CD14-positive monocyte (primary cell): Measurements from ENCODE around the gene TTC21A. TPM values are rescaled to one million over a fixed set of nuclear protein-coding genes. Genes with fewer than 3 reads are reported as not detected.

Experiments used
- DNase-seq, 3 donors: peaks; one replicate each; pipeline ENCODE4 v3.0.0-alpha.2; 2011 to 2022
- H2AFZ ChIP-seq: 2 replicates; pipeline ENCODE4 v1.6.0; 2012; ENCODE audit warnings: mild to moderate bottlenecking, low read depth, low read length, inconsistent platforms; ENCODE audit not compliant: insufficient read depth, poor library complexity, severe bottlenecking
- H3K27ac ChIP-seq, 2 donors: 1 replicate in 1 of 2; 2 replicates in 1 of 2; pipeline ENCODE4 v1.5.1; 2012 to 2013; ENCODE audit warnings: low read length in 2 of 2, control low read depth in 1 of 2, inconsistent platforms in 1 of 2, low read depth in 1 of 2, mild to moderate bottlenecking in 1 of 2
- H3K27me3 ChIP-seq, 2 donors: one replicate each; pipeline versions ENCODE4 v1.6.0 to v1.6.1; 2011 to 2013; ENCODE audit warnings: low read length in 2 of 2; ENCODE audit not compliant: control insufficient read depth in 2 of 2, insufficient read depth in 2 of 2
- H3K36me3 ChIP-seq, 2 donors: replicated peaks in 1 of 2; 1 replicate in 1 of 2; 2 replicates in 1 of 2; pipeline versions ENCODE4 v1.5.1 to v1.6.1; 2012 to 2013; ENCODE audit warnings: low read length in 2 of 2, control low read depth in 1 of 2, inconsistent platforms in 1 of 2, mild to moderate bottlenecking in 1 of 2; ENCODE audit not compliant: insufficient read depth in 2 of 2, control insufficient read depth in 1 of 2
- H3K4me1 ChIP-seq, 2 donors: 1 replicate in 1 of 2; 2 replicates in 1 of 2; pipeline versions ENCODE4 v1.5.1 to v1.6.1; 2012 to 2013; ENCODE audit warnings: low read length in 2 of 2, control low read depth in 1 of 2, inconsistent platforms in 1 of 2, mild to moderate bottlenecking in 1 of 2, moderate library complexity in 1 of 2; ENCODE audit not compliant: insufficient read depth in 2 of 2, control insufficient read depth in 1 of 2
- H3K4me2 ChIP-seq: replicated peaks from 2 replicates; pipeline ENCODE3; 2012; ENCODE audit warnings: low read length, moderate library complexity, mild to moderate bottlenecking; ENCODE audit not compliant: poor library complexity, severe bottlenecking; ENCODE audit errors: extremely low read depth
- H3K4me3 ChIP-seq, 3 experiments: fragments of 200-600 bp in 1 of 3; sonication (generic) in 1 of 3; replicated peaks in 1 of 3; 1 replicate in 2 of 3; 2 replicates in 1 of 3; pipeline ENCODE4 v1.5.1; 2011 to 2013; ENCODE audit warnings: low read length in 3 of 3, mild to moderate bottlenecking in 3 of 3, control low read depth in 2 of 3, low read depth in 2 of 3, inconsistent platforms in 1 of 3, moderate library complexity in 1 of 3
- H3K79me2 ChIP-seq: 2 replicates; pipeline ENCODE4 v1.6.0; 2012; ENCODE audit warnings: mild to moderate bottlenecking, control low read depth, inconsistent platforms, low read length, moderate library complexity; ENCODE audit not compliant: insufficient read depth
- H3K9ac ChIP-seq: 2 replicates; pipeline ENCODE4 v1.6.0; 2017; ENCODE audit warnings: low read length, mild to moderate bottlenecking; ENCODE audit not compliant: insufficient read depth, poor library complexity, severe bottlenecking
- H3K9me3 ChIP-seq, 2 donors: replicated peaks in 1 of 2; 1 replicate in 1 of 2; 2 replicates in 1 of 2; pipeline versions ENCODE4 v1.5.1 to v1.6.1; 2012 to 2013; ENCODE audit warnings: low read length in 2 of 2, control low read depth in 1 of 2; ENCODE audit not compliant: control insufficient read depth in 1 of 2, insufficient read depth in 1 of 2
- H4K20me1 ChIP-seq: 2 replicates; pipeline ENCODE4 v1.6.0; 2012; ENCODE audit warnings: mild to moderate bottlenecking, low read length, control low read depth, moderate library complexity; ENCODE audit not compliant: insufficient read depth
- H3K27ac Mint-ChIP-seq, 7 donors: one replicate each; pipeline ENCODE4 v1.8.0; 2020; ENCODE audit warnings: mild to moderate bottlenecking in 7 of 7, mixed read lengths in 7 of 7, moderate library complexity in 6 of 7, inconsistent platforms in 2 of 7
- H3K27me3 Mint-ChIP-seq, 3 donors: one replicate each; pipeline ENCODE4 v1.8.0; 2021 to 2022; ENCODE audit warnings: low read depth in 3 of 3, mild to moderate bottlenecking in 3 of 3, mixed read lengths in 3 of 3, moderate library complexity in 3 of 3, inconsistent platforms in 1 of 3
- H3K36me3 Mint-ChIP-seq, 2 donors: one replicate each; pipeline ENCODE4 v1.8.0; 2020; ENCODE audit warnings: mixed read lengths in 2 of 2, inconsistent platforms in 1 of 2, mild to moderate bottlenecking in 1 of 2
- H3K4me1 Mint-ChIP-seq: one replicate; pipeline ENCODE4 v1.8.0; 2020; ENCODE audit warnings: mild to moderate bottlenecking, mixed read lengths
- H3K4me3 Mint-ChIP-seq, 2 donors: one replicate each; pipeline ENCODE4 v1.8.0; 2020; ENCODE audit warnings: mild to moderate bottlenecking in 2 of 2, mixed read lengths in 2 of 2, moderate library complexity in 1 of 2
- H3K9me3 Mint-ChIP-seq, 7 donors: one replicate each; pipeline ENCODE4 v1.8.0; 2020 to 2022; ENCODE audit warnings: mixed read lengths in 7 of 7, mild to moderate bottlenecking in 6 of 7, moderate library complexity in 6 of 7, inconsistent platforms in 2 of 7
- WGBS: methylation state at CpG from one replicate; pipeline ENCODE4 v1.1.5; 2013; ENCODE audit warnings: missing lambda C conversion rate; ENCODE audit not compliant: insufficient coverage; 5-methylcytosine and 5-hydroxymethylcytosine counted together
- intact Hi-C, 2 donors: fragments of 100-400 bp; cut with micrococcal nuclease; formaldehyde crosslinking; loops; one replicate each; pipeline versions ENCODE4 v1.15.0 to v1.15.1; 2023
- polyA plus RNA-seq, 3 donors: library from polyadenylated mRNA; depleted of rRNA in 1 of 3; unstranded in 2 of 3; stranded (reverse) in 1 of 3; fragments of 300-500 nt in 2 of 3; fragments of >200 nt in 1 of 3; fragmentation: Illumina TruSeq in 2 of 3; gene quantifications; 1 replicate in 2 of 3; 2 replicates in 1 of 3; pipeline ENCODE4 v1.2.3, GENCODE V29; 2012 to 2021
- TF ChIP-seq, protein P1 (sequence below): fragments of 200-600 bp; IDR thresholded peaks from one replicate; pipeline ENCODE4 v1.8.0; 2022; ENCODE audit warnings: antibody characterized with exemption, mild to moderate bottlenecking

Gene TTC21A
- polyA plus RNA-seq, 3 donors: 0.67 to 12.9 (median 2.2) TPM

DNA sequence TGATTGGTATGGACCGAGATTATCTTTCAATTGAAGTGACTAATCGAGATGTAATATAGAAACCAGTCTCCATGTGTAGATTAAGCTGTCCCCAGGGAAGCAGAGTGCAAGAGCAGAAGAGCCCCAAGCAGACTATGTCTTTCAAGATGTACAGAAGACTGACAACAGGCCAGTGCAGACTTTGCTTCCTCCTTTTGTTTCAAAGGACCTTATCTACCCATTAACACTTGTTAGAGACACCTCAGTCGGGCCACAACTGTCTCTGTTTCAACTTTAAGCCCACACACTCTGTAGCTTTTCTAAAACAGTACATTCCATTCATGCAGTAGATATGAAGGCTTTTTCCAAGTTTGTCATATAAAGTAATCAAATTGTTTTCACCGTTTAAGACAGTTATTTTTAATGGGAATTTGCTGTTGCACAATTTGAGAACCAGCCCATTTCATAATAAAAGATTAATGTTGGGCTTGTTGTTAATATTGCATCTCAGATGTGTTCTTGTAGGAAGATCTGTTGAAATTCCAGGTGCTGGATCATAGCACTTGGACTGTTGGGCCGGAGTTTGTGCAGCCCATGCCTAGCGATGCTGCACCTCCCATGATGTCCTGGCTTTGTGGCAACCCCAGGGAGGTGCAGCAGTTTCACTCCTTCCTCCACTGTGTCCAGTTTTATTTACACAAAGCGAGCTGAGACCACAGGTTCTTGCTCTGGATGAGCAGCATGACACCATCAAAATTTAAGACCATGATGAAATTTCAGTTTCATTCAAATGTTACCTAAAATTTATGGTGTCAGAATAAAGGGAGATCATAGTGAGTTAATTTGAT is 12.4 kb upstream of the TTC21A start:
- H3K4me1 ChIP-seq: no peaks in the 10 kb centered on the region
- H2AFZ ChIP-seq: no peak overlapping the region
- no peak for DNase-seq
- no peak overlapping the region for H3K9ac ChIP-seq
- no peaks in the 10 kb centered on the region for H3K9me3 Mint-ChIP-seq
- peaks cover 93 to 100% of the 10 kb centered on the region in 2 donors for H3K36me3 ChIP-seq
- H3K27me3 Mint-ChIP-seq: peaks cover 0 to 1% (median 0%) of the 10 kb centered on the region in 3 donors
- H3K9me3 ChIP-seq: no peaks in the 10 kb centered on the region
- intact Hi-C loops: no loop called here
- H3K79me2 ChIP-seq: no peaks in the 10 kb centered on the region
- peaks cover 87 to 97% of the 10 kb centered on the region in 2 donors for H3K36me3 Mint-ChIP-seq
- TF ChIP-seq, protein P1, sequence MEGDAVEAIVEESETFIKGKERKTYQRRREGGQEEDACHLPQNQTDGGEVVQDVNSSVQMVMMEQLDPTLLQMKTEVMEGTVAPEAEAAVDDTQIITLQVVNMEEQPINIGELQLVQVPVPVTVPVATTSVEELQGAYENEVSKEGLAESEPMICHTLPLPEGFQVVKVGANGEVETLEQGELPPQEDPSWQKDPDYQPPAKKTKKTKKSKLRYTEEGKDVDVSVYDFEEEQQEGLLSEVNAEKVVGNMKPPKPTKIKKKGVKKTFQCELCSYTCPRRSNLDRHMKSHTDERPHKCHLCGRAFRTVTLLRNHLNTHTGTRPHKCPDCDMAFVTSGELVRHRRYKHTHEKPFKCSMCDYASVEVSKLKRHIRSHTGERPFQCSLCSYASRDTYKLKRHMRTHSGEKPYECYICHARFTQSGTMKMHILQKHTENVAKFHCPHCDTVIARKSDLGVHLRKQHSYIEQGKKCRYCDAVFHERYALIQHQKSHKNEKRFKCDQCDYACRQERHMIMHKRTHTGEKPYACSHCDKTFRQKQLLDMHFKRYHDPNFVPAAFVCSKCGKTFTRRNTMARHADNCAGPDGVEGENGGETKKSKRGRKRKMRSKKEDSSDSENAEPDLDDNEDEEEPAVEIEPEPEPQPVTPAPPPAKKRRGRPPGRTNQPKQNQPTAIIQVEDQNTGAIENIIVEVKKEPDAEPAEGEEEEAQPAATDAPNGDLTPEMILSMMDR: no peak
- no peak overlapping the region for H3K4me2 ChIP-seq
- H3K27ac Mint-ChIP-seq: no peak overlapping the region
- peaks cover 42% of the 10 kb centered on the region for H4K20me1 ChIP-seq
- H3K4me3 Mint-ChIP-seq: no peak overlapping the region
- WGBS: 93% methylated on average over 4 of the region's 7 CpGs
- no peak overlapping the region for H3K27ac ChIP-seq
- H3K4me3 ChIP-seq: no peak overlapping the region
- H3K27me3 ChIP-seq: no peaks in the 10 kb centered on the region
- H3K4me1 Mint-ChIP-seq: no peaks in the 10 kb centered on the region

DNA sequence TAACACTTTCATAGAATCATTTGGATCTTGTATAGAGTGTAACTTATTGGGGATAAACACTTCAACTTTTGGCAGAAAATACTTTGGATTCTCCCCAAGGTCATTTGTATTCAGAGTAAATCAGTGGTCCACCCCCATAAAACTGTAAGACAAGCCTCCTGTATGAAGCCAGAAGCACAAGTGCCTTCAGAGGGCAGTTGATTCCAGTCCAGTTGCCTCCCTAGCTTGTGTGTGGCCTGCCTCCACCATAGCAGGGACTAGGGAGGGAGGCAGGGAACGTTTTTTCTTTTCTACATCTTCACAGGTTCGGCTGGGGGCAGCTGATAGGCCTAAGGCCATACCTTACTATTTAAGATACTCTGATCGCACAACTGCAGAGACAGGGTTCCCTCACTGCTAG is 11.7 kb upstream of the TTC21A start:
- Mint-ChIP-seq H3K9me3 (no peaks in the 10 kb centered on the region), H3K27ac (no peak overlapping the region), H3K4me3 (no peak overlapping the region), H3K36me3 (peaks cover 86 to 97% of the 10 kb centered on the region in 2 donors), H3K4me1 (no peaks in the 10 kb centered on the region), H3K27me3 (peaks cover 0 to 1% (median 0%) of the 10 kb centered on the region in 3 donors)
- DNase-seq: no peak
- TF ChIP-seq, protein P1: no peak
- H2AFZ ChIP-seq: no peak overlapping the region
- no peak overlapping the region for H3K4me3 ChIP-seq
- no peaks in the 10 kb centered on the region for H3K4me1 ChIP-seq
- no peaks in the 10 kb centered on the region for H3K79me2 ChIP-seq
- H3K9me3 ChIP-seq: no peaks in the 10 kb centered on the region
- H4K20me1 ChIP-seq: peaks cover 49% of the 10 kb centered on the region
- WGBS: no CpG with 5 or more reads among the region's 3 CpGs
- intact Hi-C loops: no loop called here
- no peak overlapping the region for H3K27ac ChIP-seq
- H3K36me3 ChIP-seq: peaks cover 95 to 100% of the 10 kb centered on the region in 2 donors
- H3K4me2 ChIP-seq: no peak overlapping the region
- no peak overlapping the region for H3K9ac ChIP-seq
- H3K27me3 ChIP-seq: no peaks in the 10 kb centered on the region
